ENCODE measurements around the gene NKD2.

NKD2 gene

GRCh38 chr5:1029945-1030625 lies 21.5 kb downstream of the NKD2 start:
- DNase-seq (ENCODE audit: low read depth), result no peak

GRCh38 chr5:1030801-1031271 lies 22.2 kb downstream of the NKD2 start:
- no peak for DNase-seq (ENCODE audit: low read depth)

DNA sequence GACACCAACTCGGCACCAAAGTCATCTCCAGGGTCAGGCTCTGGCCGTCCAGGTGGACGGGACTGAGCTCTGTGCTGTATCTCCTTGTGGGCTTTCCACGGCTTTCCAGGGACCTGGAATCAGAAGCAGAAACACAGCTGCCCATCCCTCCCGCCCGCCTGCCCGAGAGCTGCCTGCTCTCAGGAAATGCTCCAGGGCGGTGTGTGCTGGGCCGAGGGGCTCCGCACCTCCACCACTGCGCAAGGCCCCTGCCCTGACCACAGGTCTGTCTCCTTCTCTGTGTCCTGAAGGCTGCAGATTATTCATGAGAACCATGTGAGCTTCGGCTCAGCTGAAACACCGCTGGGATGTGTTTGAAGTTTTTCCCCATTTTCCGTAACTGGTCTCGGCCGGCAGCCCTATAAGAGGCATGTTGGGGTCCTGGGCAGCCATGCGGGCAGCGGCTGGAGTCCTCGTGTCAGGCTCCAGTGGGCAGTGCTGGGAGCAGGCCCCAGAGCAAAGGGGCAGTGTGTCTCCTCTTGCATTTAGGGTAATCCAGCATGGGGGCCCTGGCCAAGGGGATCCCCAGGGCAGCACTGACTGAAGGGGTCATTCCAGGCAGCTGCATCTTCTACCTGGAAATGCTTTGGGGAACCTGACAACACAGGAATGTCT lies 22.8 kb downstream of the NKD2 start:
- no peak for DNase-seq (ENCODE audit: low read depth)

DNA sequence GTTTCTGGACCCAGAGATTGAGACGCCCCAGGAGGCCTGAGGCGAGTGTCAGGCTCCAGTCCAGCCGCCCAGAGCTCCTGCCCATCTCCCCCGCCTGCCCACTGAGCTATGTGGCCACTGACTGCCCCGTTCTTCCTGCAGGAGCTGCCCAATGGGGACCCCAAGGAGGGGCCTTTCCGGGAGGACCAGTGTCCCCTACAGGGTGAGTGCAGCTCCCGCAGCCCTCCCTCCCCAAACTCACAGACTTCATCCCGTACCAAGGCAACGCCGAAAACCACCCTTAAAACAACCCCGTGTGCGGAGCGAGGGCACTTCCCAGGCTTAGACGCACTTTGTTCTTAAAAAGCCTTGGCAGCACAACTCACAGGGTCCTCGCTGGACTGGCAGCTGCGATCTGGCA lies 23.4 kb downstream of the NKD2 start:
- DNase-seq (ENCODE audit: low read depth), result no peak

- DNase-seq (ENCODE audit: low read depth), result no peak
These were observed 24.0 kb downstream of the NKD2 start for GRCh38 chr5:1032551-1033027.

- no peak for DNase-seq (ENCODE audit: low read depth)
These were observed 24.6 kb downstream of the NKD2 start for GRCh38 chr5:1033178-1033577.

DNA sequence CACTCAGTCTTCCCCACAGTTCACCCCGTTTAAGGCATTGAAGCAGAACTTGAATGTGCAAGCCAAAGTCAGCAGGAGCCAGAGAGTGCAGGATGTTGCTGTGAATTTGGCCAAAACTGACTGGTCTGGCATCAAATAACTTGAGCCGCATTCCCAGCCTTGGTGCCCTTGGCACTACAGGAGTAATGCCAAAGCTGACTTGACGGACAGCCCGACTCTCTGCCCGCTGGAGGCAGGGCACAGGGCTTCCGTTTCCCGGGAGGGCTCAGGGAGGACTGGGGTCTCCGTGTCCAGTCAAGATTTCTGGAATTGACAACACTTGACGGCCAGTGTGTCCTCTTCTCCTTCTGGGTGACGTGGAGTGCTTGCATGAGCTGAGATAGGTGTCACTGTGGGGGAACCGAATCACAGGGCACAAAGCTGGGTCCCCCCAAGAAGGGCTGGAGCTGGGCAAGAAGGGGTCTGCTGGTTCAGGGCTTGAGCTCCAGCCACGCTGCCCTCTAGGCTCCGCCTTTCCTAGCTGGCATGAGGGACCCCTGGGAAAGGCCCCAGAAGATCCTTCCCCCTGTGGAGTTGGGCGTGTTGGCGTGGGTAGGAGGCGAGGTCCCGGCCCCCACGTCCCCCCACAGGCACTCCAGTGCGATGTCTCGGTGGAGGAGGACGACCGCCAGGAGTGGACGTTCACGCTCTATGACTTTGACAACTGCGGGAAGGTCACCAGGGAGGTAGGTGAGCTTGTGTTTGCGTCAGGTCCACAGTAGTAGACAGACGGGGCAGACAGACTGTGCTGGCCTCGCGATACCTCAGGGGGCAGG lies 25.2 kb downstream of the NKD2 start:
- DNase-seq (ENCODE audit: low read depth), result no peak

GRCh38 chr5:1034421-1034905 lies 25.9 kb downstream of the NKD2 start:
- DNase-seq (ENCODE audit: low read depth), result no peak

DNA sequence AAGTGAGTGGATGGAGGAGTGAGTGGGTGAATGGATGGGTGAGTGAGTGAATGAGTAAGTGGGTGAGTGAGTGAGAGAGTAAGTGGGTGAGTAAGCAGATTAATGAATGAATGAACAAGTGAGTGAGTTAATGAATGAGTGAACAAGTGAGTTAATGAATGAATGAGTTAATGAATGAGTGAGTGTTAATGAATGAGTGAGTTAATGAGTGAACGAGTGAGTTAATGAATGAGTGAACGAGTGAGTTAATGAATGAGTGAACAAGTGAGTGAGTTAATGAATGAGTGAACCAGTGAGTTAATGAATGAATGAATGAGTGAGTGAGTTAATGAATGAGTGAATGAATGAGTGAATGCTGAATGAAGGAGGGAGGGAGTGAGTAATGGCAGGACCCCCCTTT lies 26.4 kb downstream of the NKD2 start:
- DNase-seq (ENCODE audit: low read depth), result no peak

DNA sequence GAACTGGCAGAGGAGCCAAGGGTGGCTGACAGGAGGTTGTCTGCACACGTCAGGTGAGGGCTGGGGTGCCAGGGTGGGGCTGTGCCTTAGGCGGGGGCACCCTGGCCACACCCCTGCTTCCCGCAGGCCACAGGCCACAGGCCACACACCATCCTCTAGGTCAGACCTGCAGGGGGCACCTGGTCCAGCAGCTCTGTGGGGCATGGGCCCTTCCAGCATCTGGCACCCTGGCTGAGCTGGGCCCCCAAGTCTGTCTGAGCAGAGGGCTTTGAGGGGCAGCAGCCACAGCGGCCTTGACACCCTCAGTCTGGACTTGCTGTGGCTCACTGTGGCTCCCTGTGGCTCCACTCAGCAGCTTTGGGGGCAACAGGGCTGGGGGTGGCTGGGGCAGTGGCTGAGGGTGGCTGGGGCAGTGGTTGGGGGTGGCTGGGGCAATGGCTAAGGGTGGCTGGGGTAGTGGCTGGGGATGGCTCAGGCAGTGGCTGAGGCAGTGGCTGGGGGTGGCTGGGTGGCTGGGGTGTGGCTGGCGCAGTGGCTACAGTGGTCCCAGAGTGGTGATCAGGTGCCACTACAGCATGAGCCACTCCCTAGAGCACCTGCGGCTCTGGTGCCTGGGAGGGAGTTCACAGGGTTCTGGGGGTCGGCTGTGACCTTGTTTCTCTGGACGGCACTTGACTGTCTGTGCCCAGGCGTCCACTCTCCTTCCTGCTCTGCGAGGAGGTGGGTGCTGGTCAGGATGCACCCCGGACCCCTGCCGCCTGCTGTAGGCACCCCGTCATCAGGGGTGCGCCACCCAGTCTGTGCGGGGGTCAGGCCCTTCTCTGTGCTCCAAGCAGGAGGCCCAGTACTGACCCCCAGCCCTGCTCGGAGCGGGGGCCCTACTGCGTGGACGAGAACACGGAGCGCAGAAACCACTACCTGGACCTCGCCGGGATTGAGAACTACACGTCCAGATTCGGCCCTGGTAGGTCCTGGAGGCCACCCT lies 27.1 kb downstream of the NKD2 start:
- DNase-seq (ENCODE audit: low read depth), result no peak

DNA sequence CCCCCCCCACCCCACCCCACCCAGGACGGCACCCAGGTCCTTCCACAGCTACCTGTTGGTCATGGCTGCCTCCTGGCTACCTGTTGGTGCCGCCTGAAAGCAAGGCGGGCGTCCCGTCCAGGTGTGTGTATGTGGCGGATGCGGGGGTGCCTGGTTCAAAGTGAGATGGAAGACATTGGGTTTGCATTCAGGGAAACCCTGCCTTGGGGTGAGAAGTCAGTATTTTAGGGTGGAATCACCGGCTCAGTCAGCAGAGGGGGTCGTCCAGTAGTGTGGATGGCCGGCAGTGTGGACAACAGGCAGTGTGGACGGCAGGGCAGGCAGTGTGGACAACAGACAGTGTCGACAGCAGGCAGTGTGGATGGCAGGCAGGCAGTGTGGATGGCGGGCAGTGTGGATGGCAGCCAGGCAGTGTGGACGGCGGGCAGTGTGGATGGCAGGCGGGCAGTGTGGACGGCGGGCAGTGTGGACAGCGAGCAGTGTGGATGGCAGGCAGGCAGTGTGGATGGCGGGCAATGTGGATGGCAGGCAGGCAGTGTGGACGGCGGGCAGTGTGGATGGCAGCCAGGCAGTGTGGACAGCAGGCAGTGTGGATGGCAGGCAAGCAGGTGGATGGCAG lies 28.0 kb downstream of the NKD2 start:
- DNase-seq (ENCODE audit: low read depth), result no peak

DNA sequence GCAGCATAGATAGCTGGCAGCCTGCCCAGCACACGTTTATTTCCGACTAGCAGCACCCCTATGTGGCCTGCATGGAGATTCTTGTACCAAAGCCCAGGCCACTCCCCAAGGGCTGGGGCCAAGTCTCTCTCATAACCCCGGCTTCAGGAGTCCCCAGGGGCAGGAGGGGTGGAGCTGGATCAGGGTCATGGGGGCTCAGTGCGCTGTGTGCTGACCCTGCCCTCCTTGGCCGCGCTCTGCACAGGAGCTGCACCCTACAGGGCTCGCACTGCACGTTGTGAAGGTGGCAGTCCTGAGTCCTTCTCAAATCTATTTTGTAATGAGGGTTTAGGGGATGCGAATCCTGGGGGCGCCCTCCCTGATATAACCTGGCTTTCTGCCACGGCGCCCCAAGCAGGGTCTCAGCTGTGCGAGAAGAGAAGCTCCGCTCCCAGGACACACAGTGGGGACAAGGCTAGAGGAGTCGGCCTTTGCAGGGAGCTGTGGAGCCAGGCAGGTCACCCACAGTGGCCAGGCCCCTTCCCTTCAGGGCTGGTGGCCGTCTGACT lies 28.6 kb downstream of the NKD2 start:
- DNase-seq (ENCODE audit: low read depth), result no peak

DNA sequence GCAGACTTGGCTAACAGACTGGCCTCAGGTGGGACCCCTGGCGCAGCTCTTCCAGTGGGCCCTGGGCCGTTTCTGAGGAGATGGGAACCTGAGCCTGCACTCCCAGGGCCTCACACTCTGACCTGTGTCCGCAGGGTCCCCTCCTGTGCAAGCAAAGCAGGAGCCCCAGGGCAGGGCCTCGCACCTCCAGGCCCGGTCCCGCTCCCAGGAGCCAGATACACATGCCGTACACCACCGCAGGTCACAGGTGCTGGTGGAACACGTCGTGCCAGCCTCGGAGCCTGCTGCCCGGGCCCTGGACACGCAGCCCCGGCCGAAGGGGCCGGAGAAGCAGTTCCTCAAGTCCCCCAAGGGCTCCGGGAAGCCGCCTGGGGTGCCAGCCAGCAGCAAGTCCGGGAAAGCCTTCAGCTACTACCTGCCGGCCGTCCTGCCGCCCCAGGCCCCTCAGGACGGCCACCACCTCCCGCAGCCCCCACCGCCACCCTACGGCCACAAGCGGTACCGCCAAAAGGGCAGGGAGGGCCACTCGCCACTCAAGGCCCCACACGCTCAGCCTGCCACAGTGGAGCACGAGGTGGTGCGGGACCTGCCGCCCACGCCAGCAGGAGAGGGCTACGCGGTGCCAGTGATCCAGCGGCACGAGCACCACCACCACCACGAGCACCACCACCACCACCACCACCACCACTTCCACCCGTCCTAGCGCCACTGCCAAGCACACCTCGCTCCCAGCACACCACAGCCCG lies 29.2 kb downstream of the NKD2 start:
- DNase-seq (ENCODE audit: low read depth), result no peak

DNA sequence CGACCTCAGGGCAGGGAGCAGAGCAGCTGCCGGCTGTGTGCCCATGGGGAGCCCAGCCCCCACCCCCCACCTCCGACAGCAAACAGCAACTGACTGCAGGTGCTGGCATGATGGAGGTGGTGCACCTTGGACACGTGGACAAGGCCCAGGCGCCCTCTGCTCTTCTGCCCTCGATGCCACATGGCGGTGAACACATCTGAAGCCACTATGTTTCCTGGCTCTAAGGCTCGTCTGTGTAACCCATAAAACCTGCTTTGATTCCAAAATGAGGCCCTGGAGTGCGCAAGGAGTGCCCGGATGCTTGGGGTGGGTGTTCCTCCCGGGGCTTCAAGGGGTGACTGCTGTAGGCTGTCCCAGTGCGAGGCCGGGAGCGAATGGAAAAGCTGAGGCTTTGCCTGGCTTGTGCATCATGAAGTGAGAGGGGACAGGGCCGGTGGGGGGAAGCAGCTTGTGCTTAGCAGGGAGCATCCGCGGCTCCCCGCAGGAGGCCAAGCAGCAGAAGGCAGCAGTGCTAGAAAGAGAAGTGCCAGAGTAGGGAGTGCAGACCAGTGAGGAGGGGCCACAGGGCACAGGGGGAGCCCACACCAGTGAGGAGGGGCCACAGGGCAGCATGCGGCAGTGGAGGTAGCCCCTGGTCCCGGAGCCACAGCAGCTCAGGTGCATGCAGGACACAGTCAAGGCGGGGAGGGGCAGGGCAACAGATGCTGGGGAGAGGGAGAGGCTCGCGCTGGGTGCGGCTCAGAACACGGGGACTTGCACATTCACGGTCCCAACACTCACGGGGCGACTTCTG lies 30.0 kb downstream of the NKD2 start:
- no peak for DNase-seq (ENCODE audit: low read depth)

DNA sequence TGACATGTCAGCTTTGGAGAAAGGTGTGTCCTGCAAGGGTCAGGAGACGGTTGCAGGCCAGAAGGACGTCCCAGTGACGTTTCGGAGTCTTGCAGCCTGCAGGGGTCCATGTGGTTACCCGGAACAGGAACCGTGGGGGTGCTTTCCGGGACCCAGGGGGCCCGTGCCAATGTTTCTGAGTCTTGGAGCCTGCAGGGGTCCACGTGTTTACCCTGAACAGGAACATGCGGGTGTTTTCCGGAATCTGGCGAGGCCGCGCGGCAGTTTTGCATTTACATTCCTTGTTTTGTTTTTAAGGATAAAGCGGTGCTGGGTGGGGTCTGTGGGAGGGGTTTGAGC lies 30.6 kb downstream of the NKD2 start:
- DNase-seq (ENCODE audit: low read depth), result no peak

GRCh38 chr5:1039706-1040260 lies 31.2 kb downstream of the NKD2 start:
- no peak for DNase-seq (ENCODE audit: low read depth)

- DNase-seq (ENCODE audit: low read depth), result no peak
These were observed 32.0 kb downstream of the NKD2 start for GRCh38 chr5:1040571-1040970.

DNA sequence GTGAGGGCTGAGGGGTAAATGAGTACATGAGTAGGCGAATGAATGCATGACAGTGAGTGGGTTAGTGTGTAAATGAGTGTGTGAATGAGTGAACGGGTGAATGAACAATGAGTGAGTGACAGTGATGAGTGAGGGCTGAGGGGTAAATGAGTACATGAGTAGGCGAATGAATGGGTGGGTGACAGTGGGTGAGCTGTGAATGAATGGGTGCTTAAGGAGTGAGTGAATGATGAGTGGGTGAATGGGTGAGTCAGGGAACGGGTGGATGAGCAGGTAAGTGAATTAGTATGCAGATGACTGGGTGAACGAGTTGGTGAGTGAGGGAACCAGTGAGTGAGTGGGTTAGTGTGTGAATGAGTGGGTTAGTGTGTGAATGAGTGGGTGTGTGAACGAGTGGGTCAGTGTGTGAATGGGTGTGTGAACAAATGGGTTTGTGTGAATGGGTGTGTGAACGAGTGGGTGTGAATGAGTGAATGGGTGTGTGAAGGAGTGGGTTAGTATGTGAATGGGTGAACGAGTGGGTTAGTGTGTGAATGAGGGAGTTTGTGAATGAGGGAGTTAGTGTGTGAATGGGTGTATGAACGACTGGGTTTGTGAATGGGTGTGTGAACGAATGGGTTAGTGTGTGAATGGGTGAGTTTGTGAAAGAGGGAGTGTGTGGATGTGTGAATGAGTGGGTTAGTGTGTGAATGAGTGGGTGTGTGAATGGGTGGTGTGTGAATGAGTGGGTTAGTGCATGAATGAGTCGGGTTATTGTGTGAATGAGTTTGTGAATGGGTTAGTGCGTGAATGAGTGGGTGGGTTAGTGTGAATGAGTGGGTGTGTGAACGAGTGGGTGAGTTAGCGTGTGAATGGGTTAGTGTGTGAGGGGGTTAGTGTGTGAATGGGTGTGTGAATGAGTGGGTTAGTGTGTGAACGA lies 32.9 kb downstream of the NKD2 start:
- no peak for DNase-seq (ENCODE audit: low read depth)

Data from stimulated activated CD4-positive, alpha-beta T cell treated with anti-CD3 and anti-CD28 coated beads, Interleukin-2, amount 100 ng/mL, for 4 hours (primary cell).